GM23248 (cell line): ENCODE data around the gene FN1.

Source experiments
- EZH2 ChIP-seq: fragments of 200-600 bp; sonication (generic); IDR thresholded peaks from 2 replicates; pipeline ENCODE4 v1.6.1; 2018; ENCODE audit warnings: antibody characterized with exemption, mild to moderate bottlenecking; ENCODE audit not compliant: insufficient read depth, poor library complexity, severe bottlenecking
- EZH2phosphoT487 ChIP-seq: fragments of 200-600 bp; sonication (generic); IDR thresholded peaks from 2 replicates; pipeline ENCODE4 v1.6.1; 2018; ENCODE audit warnings: antibody characterized with exemption, moderate library complexity, mild to moderate bottlenecking, low read depth; ENCODE audit not compliant: insufficient read depth

DNA sequence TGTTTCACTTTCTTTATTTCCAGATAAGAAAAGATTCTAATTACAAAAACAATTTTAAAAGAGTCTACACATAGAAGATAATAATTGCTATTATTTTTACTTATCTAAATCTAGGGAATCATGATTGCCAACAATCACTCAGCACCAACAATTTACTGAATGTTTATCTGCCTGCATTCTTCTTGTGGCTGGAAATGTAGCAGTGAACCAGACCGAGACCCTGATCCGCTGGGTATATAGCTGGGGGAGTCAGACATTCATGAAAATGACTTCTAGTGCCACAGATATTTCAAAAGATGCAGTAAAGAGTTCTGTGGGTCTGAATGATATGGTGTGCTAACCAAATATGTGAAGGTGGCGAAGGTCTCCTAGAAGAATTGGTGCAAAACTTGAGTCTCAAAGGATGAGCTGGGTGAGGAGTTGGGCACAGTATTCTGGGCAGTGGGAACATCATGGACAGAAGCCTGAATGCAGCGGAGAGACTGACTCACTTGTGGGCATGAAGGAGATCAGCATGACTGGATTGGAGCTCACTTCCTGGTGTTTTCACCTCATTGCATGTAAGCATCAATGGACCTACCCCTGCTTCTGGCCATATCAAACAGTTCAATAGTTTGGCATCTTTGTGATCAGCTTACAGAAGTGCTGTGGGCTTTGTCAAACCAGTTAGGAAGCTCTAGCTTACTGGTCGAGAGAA lies 26.1 kb upstream of the FN1 start:
- TF ChIP-seq EZH2phosphoT487 = no peak
- no peak for TF ChIP-seq EZH2
